Tibial nerve (tissue), 4 donors: Measurements from ENCODE around the gene PTPRJ. TPM values are rescaled to one million over a fixed set of nuclear protein-coding genes. Genes with fewer than 3 reads are reported as not detected.

Experiments
- DNase-seq, 2 donors: peaks; one replicate each; pipeline ENCODE4 v3.0.0-alpha.2; 2019; ENCODE audit warnings: low spot score in 2 of 2
- H3K27ac ChIP-seq, 4 donors: fragments of 200-600 bp; sonication (generic) in 3 of 4; one replicate each; pipeline ENCODE4 v1.5.1; 2017 to 2019; ENCODE audit warnings: mild to moderate bottlenecking in 1 of 4
- H3K27me3 ChIP-seq, 2 donors: fragments of 200-600 bp; sonication (generic) in 1 of 2; one replicate each; pipeline versions ENCODE4 v1.5.1 to v1.6.0; 2017 to 2019
- H3K36me3 ChIP-seq, 3 donors: fragments of 200-600 bp; sonication (generic); one replicate each; pipeline ENCODE4 v1.5.1; 2018 to 2019
- H3K4me1 ChIP-seq, 4 donors: fragments of 200-600 bp; sonication (generic) in 3 of 4; one replicate each; pipeline ENCODE4 v1.5.1; 2017 to 2019
- H3K4me3 ChIP-seq, 4 donors: fragments of 200-600 bp; sonication (generic) in 3 of 4; one replicate each; pipeline ENCODE4 v1.5.1; 2017 to 2019; ENCODE audit warnings: mild to moderate bottlenecking in 1 of 4, moderate library complexity in 1 of 4
- H3K9me3 ChIP-seq, 4 donors: fragments of 200-600 bp; sonication (generic) in 3 of 4; one replicate each; pipeline ENCODE4 v1.5.1; 2017 to 2019
- CTCF ChIP-seq, 5 experiments: fragments of 200-600 bp in 3 of 5; fragments of 450-650 bp in 2 of 5; sonication (generic) in 3 of 5; IDR thresholded peaks; one replicate each; pipeline ENCODE4 v1.5.1; 2016 to 2019; ENCODE audit warnings: antibody characterized with exemption in 5 of 5, mild to moderate bottlenecking in 3 of 5, moderate library complexity in 2 of 5
- EP300 ChIP-seq, 2 donors: sonication (generic); formaldehyde crosslinking; IDR thresholded peaks; one replicate each; pipeline ENCODE4 v1.6.1; 2017; ENCODE audit warnings: antibody characterized with exemption in 2 of 2, mild to moderate bottlenecking in 1 of 2
- POLR2A ChIP-seq, 2 donors: fragments of 450-650 bp; IDR thresholded peaks; one replicate each; pipeline ENCODE4 v1.6.1; 2017; ENCODE audit warnings: antibody characterized with exemption in 2 of 2, mild to moderate bottlenecking in 2 of 2, moderate library complexity in 2 of 2
- WGBS, 2 donors: methylation state at CpG; one replicate each; pipeline ENCODE4 v1.1.5; 2018; 5-methylcytosine and 5-hydroxymethylcytosine counted together
- total RNA-seq, 4 donors: library from RNA; depleted of rRNA; stranded (reverse); fragments of >200 nt; gene quantifications; one replicate each; pipeline ENCODE4 v1.1.0, GENCODE V29; 2016

The PTPRJ gene
- total RNA-seq, 4 donors from 2014 or later: 20.5 to 24.3 (median 22.3) TPM

- no peaks in the 10 kb centered on the region for H3K36me3 ChIP-seq
- H3K27ac ChIP-seq: peak overlapping the region in 2 of 4 donors; percentile 45 to 47
- H3K27me3 ChIP-seq: no peaks in the 10 kb centered on the region
- H3K9me3 ChIP-seq: no peaks in the 10 kb centered on the region
- no peak for TF ChIP-seq POLR2A (IDR thresholded peaks at IDR 0.05)
- no peak for TF ChIP-seq CTCF (IDR thresholded peaks at IDR 0.05)
- TF ChIP-seq EP300 (IDR thresholded peaks at IDR 0.05): no peak
- no peak for DNase-seq
- no peak overlapping the region for H3K4me3 ChIP-seq
- 63 to 65% methylated on average over 2 of the region's 2 CpGs for WGBS, 2 donors
- H3K4me1 ChIP-seq: peaks cover 4 to 93% (median 47%) of the 10 kb centered on the region in 4 donors
Observed at GRCh38 chr11:48003926-48004325, 23.6 kb downstream of the PTPRJ start.

- Histone ChIP-seq H3K4me1 (peaks cover 4 to 88% (median 45%) of the 10 kb centered on the region in 4 donors), H3K27me3 (no peaks in the 10 kb centered on the region), H3K4me3 (no peak overlapping the region), H3K27ac (peak overlapping the region in 2 of 4 donors; percentile 45 to 47), H3K9me3 (no peaks in the 10 kb centered on the region), H3K36me3 (no peaks in the 10 kb centered on the region)
- WGBS, 2 donors: 84 to 87% methylated on average over 2 of the region's 2 CpGs
- TF ChIP-seq CTCF (IDR thresholded peaks at IDR 0.05): no peak
- no peak for TF ChIP-seq POLR2A (IDR thresholded peaks at IDR 0.05)
- no peak for TF ChIP-seq EP300 (IDR thresholded peaks at IDR 0.05)
- no peak for DNase-seq
Observed at GRCh38 chr11:48004456-48004855, 24.1 kb downstream of the PTPRJ start.

DNA sequence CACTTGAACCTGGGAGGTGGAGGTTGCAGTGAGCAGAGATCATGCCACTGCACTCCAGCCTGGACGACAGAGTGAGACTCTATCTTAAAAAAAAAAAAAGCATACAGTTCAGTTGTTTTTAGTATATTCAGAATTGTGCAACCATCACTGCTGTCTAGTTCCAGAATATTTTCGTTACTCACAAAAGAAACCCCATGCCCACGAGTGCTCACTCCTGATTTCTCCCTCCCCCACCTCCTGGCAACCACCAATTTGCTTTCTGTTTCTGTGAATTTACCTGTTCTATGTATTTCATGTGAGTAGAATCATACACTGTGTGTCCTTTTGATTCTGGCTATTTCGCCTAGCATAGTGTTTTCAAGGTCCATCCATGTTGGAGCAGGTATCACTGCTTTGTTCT lies 24.8 kb downstream of the PTPRJ start:
- DNase-seq: no peak
- H3K27ac ChIP-seq: peak overlapping the region in 3 of 4 donors; percentile 1 to 45 (median 42)
- TF ChIP-seq EP300 (IDR thresholded peaks at IDR 0.05) (no peak), POLR2A (IDR thresholded peaks at IDR 0.05) (no peak), CTCF (IDR thresholded peaks at IDR 0.05) (no peak)
- no peaks in the 10 kb centered on the region for H3K9me3 ChIP-seq
- no peaks in the 10 kb centered on the region for H3K27me3 ChIP-seq
- H3K4me3 ChIP-seq: no peak overlapping the region
- H3K4me1 ChIP-seq: peaks cover 4 to 81% (median 44%) of the 10 kb centered on the region in 4 donors
- no peaks in the 10 kb centered on the region for H3K36me3 ChIP-seq
- 35 to 61% methylated on average over 4 of the region's 4 CpGs for WGBS, 2 donors

- Histone ChIP-seq H3K27me3 (no peaks in the 10 kb centered on the region), H3K4me3 (no peak overlapping the region), H3K4me1 (peaks cover 4 to 78% (median 38%) of the 10 kb centered on the region in 4 donors), H3K27ac (peak overlapping the region in 3 of 4 donors; percentile 1 to 45 (median 42)), H3K9me3 (no peaks in the 10 kb centered on the region), H3K36me3 (no peaks in the 10 kb centered on the region)
- no peak for TF ChIP-seq CTCF (IDR thresholded peaks at IDR 0.05)
- TF ChIP-seq POLR2A (IDR thresholded peaks at IDR 0.05): no peak
- no peak for TF ChIP-seq EP300 (IDR thresholded peaks at IDR 0.05)
- DNase-seq: no peak
- 64% methylated on average over 4 of the region's 4 CpGs for WGBS, 2 donors
Observed at GRCh38 chr11:48005831-48006270, 25.5 kb downstream of the PTPRJ start.

GRCh38 chr11:48006301-48006992 lies 26.1 kb downstream of the PTPRJ start:
- no peaks in the 10 kb centered on the region for H3K27me3 ChIP-seq
- no peak for TF ChIP-seq POLR2A (IDR thresholded peaks at IDR 0.05)
- TF ChIP-seq CTCF (IDR thresholded peaks at IDR 0.05): no peak
- TF ChIP-seq EP300 (IDR thresholded peaks at IDR 0.05): no peak
- H3K9me3 ChIP-seq: no peaks in the 10 kb centered on the region
- peaks cover 4 to 78% (median 35%) of the 10 kb centered on the region in 4 donors for H3K4me1 ChIP-seq
- WGBS, 2 donors: 56 to 61% methylated on average over 5 of the region's 5 CpGs
- H3K4me3 ChIP-seq: no peak overlapping the region
- H3K36me3 ChIP-seq: no peaks in the 10 kb centered on the region
- peak overlapping the region in 3 of 4 donors; percentile 1 to 45 (median 42) for H3K27ac ChIP-seq
- DNase-seq: no peak
